ENCODE results near the gene PPIE.

- no peak for TF ChIP-seq CTCF (IDR thresholded peaks at IDR 0.05 in 8 of 11, conservative IDR thresholded peaks at IDR 0.05 in 3 of 11)
- no peak for TF ChIP-seq POLR2A (IDR thresholded peaks at IDR 0.05)
- no peak for TF ChIP-seq POLR2AphosphoS5 (IDR thresholded peaks at IDR 0.05)
These were observed 70.3 kb downstream of the PPIE start for GRCh38 chr1:39808784-39809517.

Data from spleen (tissue), 7 donors.